ENCODE measurements around the gene TCF3.
"Not testable (repeated sequence)": the region's sequence is repeated elsewhere in the genome, so short reads cannot be mapped to it uniquely, and the experiment has no call there.

Gene TCF3

DNA sequence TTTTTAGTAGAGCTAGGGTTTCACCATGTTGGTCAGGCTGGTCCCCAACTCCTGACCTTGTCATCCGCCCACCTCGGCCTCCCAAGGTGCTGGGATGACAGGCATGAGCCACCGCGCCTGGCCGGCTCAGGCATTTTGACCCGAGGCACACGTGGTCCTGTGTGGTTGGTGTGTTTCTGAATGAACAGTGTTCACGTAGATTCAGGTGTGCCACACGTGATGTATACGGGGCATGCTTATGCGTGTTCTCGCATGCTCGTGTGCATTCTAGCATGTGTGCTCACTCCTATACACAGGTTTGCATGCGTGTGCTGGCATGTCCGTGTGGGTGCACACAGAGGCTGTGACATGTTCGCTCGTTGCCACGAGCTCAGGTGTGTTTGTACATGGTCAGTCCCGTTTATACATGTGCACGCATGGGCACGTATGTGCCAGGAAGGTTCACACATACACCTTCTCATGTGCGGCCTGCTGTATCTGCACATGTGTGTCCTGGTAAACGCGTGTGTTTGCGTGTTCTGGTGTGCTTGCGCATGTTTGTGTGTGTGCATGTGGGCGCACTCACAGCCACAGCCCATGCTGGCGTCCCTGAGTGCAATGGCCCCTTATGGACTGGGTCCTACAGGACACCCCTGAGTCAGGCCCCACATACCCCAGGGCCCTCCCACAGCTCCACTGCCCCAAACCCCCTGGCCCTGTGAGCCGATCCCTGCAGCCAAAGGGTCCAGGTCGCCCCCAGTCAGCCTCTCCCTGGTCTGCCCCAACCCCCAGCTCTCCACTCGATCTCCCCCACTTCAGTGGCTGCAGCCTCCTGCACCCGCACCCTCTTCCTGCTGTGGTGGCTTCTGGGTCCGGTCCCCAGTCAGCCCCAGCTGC, 20.6 kb upstream of the TCF3 start:
- no peak for DNase-seq

GRCh38 chr19:1672038-1672768, 19.8 kb upstream of the TCF3 start:
- peak; percentile 44 for DNase-seq

DNA sequence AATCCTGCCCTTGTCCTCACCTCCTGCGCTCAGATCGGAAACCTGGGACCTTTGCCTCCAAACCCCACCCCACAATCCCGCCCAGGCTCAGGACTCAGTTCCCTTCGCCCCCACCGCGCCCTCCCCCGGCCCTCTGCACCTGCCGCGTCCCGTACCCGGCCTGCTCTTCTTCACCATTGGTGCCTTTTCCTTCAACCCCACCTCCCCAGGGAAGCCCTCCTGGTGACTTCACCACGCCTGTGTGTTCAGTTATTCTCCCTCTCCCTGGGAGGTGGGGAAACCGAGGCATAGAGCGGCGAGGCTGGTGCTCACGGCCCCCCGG, 19.3 kb upstream of the TCF3 start:
- DNase-seq: no peak

- not testable (repeated sequence) for DNase-seq
These were observed 18.3 kb upstream of the TCF3 start for GRCh38 chr19:1670747-1671146.

GRCh38 chr19:1668486-1669270, 16.3 kb upstream of the TCF3 start:
- DNase-seq: no peak

DNA sequence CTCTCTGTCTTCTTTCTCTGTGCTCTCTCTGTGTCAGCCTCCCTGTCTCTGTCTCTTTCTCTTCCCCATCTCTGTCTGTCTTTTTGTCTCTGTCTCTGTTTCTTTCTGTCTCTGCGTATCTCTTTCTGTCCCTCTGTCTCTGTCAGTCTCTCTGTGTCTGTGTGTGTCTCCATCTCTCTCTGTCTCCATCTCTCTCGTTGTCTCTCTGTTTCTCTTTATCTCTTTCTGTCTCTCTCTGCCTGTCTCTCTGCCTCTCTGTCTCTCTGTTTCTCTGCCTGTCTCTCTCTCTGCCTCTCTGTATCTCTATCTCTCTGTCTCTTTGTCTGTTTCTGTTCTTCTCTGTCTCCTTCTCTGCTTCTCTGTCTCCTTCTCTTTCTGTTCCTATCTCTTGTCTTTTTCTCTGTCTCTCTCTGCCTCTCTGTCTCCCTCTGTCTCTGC, 15.7 kb upstream of the TCF3 start:
- no peak for DNase-seq

DNA sequence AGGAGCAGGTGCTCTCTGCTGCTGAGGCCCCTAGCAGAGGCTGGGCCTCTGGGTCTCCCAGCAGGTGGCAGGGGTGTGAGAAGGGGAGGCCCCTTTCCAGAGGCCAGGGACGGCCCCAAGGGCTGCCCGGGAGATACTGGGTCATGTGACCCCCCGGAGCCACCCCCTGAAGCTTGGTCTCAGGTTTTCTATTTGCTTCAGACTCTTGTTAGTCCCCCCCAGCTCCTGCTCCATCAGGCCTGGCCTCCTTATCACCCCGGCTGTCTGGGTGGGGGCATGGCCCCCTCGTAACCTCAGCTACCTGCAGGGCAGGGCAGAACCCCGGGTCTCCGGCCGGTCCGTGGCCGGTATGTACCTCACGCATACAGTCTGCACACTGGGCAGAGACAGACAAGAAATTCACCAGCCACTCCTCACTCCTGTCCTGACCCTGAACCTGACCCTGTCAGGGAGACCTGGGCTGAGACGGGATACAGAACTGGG, 13.2 kb upstream of the TCF3 start:
- DNase-seq: no peak

DNA sequence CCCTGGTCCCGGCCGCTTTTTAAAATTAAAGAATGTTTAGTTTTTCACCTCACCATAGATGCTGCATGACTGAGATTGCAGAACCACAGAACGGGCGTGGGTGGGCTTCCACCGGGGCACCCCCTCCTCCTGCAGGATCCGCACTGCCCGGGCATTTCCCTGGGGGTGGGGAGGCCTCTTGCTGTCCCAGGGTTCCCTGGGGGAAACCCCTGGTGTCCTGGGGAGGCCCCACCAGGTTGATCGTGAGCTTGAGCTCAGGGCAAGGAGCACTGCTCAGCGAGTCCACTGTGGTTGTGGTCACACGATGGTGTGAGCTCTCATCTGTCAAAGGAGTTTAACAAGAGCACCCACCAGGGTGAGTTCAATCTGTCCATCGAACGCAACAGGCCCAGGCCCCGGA, 11.4 kb upstream of the TCF3 start:
- no peak for DNase-seq

DNA sequence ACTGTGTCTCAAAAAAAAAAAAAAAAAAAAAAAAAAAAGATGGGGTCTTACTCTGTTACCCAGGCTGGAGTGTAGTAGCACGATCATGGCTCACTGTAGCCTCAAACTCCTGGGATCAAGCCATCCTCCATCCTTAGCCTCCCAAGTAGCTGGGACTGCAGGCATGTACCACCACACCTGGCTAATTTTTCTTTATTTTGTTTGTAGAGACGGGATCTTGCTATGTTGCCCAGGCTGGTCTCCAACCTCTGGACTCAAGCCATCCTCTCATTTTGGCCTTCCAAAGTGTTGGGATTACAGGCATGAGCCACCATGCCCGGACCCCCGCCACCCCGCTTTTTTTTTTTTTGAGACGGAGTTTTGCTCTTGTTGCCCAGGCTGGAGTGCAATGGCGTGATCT, 10.8 kb upstream of the TCF3 start:
- not testable (repeated sequence) for DNase-seq

- no peak for DNase-seq
These were observed 9.6 kb upstream of the TCF3 start for GRCh38 chr19:1661995-1662394.

DNA sequence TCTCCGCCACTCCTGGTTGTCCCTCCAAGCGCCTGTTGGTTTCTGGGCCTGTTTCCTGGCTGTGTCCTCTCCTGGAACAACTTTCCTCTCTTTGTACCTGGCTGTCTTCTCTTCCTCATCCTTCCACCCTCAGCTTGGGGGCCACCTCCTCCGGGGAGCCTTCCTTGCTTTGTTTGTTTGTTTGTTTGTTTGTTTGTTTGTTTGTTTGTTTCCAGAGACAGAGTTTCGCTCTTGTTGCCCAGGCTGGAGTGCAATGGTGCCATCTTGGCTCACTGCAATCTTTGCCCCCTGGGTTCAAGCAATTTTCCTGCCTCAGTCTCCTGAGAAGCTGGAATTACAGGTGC, 6.6 kb upstream of the TCF3 start:
- DNase-seq: no peak

DNA sequence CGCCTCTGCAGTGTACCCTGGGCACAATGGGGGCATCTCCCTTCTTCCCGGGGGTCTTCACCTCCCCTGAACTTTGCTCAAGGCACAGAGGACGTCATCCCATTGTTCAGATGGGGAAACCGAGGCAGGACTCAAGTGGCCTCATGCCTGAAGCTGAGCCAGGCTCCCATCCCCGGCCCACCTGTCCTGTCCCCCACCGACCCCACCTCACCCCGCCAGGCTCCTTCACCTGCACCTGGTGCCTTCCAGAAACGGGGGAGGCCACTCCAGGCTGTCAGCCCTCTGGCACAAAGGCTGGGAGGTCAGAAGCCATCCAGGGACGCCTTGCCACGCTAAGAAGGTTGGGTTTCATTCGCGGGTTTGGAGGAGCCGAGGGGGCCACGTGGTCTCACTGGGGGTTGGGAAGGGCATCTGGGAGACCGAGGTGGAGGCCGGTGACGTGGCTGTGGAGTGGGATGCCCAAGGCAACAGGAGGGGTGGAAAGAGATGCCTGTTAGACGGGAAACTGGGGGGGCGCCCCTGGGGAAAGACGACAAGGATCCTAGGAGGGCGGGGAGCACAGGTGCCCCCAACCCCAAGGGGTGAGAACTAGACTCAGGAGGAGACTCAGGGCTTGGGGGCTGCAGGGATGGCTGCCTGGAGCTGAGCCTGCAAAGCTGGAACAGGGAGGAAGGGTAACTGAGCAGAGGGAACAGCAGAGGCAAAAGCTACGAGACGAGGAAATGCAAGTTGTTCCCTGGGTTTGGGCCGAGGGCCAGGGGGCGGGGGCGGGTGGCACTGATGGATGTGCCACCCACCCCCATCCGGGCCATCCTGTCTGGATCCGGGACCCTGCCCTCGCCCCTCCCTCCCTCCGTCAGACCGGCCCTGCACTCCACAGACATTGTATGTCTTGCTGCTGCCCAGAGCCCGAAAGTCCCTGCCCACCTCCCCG, 6.0 kb upstream of the TCF3 start:
- no peak for DNase-seq

- DNase-seq: no peak
These were observed 5.3 kb upstream of the TCF3 start for GRCh38 chr19:1657746-1658145.

DNA sequence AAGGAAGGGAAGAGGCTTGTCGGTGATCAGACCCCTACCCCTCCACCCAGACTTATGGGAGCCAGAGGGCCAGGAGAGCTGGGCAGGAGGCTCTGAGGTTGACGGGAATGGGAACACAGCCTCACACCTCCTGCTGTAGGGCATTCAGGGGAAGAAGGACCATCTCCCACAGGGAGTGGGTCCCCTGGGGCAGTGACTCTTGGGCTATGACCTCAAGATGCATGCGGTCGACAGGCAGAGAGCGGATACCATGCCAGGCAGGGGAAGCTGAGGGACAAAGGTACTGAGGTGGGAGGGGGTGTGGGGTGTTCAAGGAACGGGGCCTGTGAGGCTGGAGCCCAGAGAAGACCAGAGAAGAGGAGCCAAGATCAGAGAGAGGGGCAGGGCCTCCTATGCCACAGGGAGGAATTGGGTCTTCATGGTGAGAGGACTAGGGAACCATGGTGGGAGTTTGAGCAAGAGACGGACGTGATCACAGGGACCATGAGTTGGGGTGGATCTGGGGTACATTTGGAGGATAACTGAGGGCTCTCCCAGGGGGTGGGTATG, 4.6 kb upstream of the TCF3 start:
- DNase-seq: no peak

DNA sequence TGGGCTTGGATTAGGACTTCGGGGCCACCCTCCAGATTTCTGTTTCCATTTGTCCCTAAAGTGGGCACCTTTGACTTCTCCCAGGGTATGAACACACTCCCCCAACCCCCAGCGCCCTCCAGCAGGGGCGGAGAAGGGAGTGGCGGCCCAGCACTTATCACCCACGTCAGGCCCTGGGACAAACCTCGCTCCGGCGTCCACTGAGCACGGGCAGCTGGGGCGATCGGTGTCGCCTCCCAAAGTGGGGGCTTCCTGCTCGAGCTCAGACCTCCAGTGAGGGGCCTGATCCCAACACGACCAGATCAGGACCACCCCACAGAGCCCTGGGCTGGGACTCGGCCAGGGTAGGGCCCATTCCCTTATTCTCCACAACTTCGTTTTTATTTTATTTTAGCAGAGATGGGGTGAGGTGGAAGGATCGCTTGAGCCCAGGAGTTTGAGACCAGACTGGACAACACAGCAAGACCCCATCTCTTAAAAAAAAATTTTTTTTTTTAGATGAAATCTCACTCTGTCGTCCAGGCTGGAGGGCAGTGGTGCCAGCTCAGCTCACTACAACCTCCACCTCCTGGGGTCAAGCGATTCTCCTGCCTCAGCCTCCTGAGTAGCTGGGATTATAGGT, 3.7 kb upstream of the TCF3 start:
- no peak for DNase-seq

GRCh38 chr19:1655131-1655981, 2.9 kb upstream of the TCF3 start:
- DNase-seq: no peak

DNA sequence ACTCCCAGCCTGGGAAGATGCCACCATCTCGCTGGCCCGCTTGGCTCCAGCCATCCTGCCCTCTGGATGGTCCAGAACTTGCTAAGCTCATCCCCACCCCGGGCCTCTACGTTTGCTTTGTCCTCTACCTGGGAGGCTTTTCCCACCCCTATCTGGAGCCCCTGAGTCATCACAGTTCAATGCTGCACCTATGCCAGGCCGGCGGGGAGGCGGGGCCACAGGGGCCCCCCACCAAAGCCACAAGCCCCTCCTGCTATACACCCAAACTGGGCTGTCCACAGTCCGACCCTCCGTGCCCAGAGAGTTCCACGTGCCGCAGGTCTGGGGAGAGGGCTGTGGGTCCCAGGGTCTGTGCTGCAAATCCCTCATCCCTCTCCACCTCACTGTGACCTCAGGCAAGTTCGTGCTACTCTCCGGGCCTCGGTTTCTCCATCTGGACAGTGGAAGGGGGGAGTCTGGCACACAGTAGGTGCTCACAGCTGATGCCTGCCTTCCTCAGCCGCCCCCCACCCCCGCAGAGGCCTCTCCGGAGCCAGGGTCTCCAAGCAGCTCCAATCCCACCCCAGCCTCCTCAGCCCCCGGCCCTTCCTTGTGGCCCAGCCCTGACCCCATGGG, 1.9 kb upstream of the TCF3 start:
- DNase-seq: no peak

DNA sequence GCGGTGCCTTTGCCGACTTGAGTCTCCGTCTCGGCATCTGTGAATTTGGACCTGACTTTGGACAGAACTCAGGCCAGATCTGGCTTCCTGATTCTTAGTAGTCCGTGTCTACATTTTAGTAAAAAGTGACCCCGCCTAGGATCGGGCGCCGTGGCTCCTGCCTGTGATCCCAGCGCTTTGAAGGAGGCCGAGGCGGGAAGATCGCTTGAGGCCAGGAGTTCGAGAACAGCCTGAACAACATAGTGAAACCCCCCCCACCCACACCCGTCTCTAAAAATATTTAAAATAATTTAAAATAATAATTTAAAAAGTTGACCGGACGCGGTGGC, 849 bp upstream of the TCF3 start:
- DNase-seq: no peak

DNA sequence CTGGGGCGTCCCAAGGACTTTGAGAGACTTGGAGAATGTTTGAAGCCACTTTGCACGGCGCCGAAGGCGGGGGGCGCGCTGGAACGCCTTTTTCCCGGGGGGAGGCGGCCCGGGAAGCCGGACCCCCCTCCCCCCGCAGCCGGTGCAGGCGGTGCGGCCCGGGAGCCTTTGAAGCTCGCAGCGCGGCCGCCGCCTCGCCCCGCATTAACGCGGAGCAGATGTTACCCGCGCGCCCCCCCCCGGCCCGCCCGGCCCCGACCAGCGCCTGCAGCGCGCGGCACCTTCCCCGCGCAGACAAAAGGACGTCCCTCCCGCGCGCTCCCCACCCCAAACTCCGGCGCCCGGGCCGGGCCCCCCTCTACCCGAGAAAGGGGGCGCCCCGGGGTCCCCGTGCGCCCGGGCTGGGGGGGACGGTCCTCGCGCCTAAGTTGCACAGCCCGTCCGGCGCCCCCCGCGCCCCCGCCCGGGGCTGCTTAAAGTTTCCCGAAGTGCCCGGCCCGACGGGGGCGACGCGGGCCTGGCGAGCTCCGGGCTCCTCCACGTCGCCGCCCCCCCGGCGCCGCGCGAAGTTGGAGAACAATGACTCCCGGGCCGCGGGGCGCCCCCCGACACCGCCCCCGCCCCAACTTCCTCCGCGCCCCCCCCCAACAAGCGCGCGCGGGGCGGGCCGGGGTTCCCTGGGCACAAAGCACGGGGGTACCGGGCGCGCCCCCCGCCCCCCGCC, 685 bp downstream of the TCF3 start:
- DNase-seq: peak; percentile 48
